ENCODE measurements around the gene TCIRG1. TPM values are rescaled to one million over a fixed set of nuclear protein-coding genes. Genes with fewer than 3 reads are reported as not detected.
A peak's percentile ranks its signal among the peaks of the same experiment; 100 is the strongest.

Gene TCIRG1
- polyA plus RNA-seq, 2 of the 4 experiments (the other 2 are of a cell fraction), result 36.3 to 120 TPM

GRCh38 chr11:68012843-68013610 lies 25.8 kb upstream of the TCIRG1 start:
- POLR2A ChIA-PET, result interaction anchor here (0.5 to 3.8 kb wide), 9 partner anchors 9 to 31 kb away, joined by 3 to 37 read pairs (median 6); partner anchors contain the start of genes NDUFS8 and UNC93B1
- Histone ChIP-seq H3K27ac (peak overlapping the region; percentile 99 to 100), H3K4me1 (peaks cover 83% of the 10 kb centered on the region), H3K9me3 (no peaks in the 10 kb centered on the region), H3K4me3 (peak overlapping the region; percentile 66; the same call in 2 of the 3 replicates), H3K4me2 (peak overlapping the region; percentile 96)
- WGBS (ENCODE audit: missing lambda C conversion rate), result 4% methylated on average over 7 of the region's 16 CpGs
- ATAC-seq, result peak; percentile 26 to 46
- peak; percentile 82 to 98 for DNase-seq (ENCODE audit: low read depth in 1 of 2, low spot score in 1 of 2)
- CTCF ChIA-PET, result interaction anchor here (0.8 to 3.9 kb wide), 4 partner anchors 9 to 19 kb away, joined by 3 to 23 read pairs (median 6); partner anchors contain the start of gene UNC93B1
- FAIRE-seq, result peak; percentile 98
- TF ChIP-seq TFCP2L1 (CRISPR knock-in tag; IDR thresholded peaks at IDR 0.05), result no peak; the same call in 1 of the 2 replicates
- TF ChIP-seq HES2 (IDR thresholded peaks at IDR 0.05), result no peak
- TF ChIP-seq ESRRA (IDR thresholded peaks at IDR 0.05; ENCODE audit: borderline replicate concordance, low read length), result peak; percentile 40
- peak; percentile 31; the same call in 1 of the 2 replicates for TF ChIP-seq TP53 (CRISPR knock-in tag; IDR thresholded peaks at IDR 0.05)
- TF ChIP-seq RFX5 (IDR thresholded peaks at IDR 0.05), result peak; percentile 53; the same call in 1 of the 2 replicates
- TF ChIP-seq ZSCAN20 (CRISPR knock-in tag; IDR thresholded peaks at IDR 0.05), result no peak; the same call in 1 of the 2 replicates
- TF ChIP-seq NFE2L2 (conservative IDR thresholded peaks at IDR 0.05; ENCODE audit: low read length), result 0 out of 2 replicates have a peak, but pooled peaks have one; percentile 4
- peak; percentile 66 to 90; a peak in 4 of 5 replicates for TF ChIP-seq EP300 (IDR thresholded peaks at IDR 0.05)
- peak; percentile 50 for TF ChIP-seq CHD2 (IDR thresholded peaks at IDR 0.05; ENCODE audit: low read length, partially characterized antibody)
- no peak; the same call in 1 of the 2 replicates for TF ChIP-seq ATOH8 (CRISPR knock-in tag; IDR thresholded peaks at IDR 0.05; ENCODE audit: low read depth)
- TF ChIP-seq HMGXB4 (CRISPR knock-in tag; IDR thresholded peaks at IDR 0.05; ENCODE audit: borderline replicate concordance), result peak; percentile 4; the same call in 1 of the 2 replicates
- TF ChIP-seq BCL3 (IDR thresholded peaks at IDR 0.05), result peak; percentile 75; the same call in 1 of the 3 replicates
- TF ChIP-seq MAFK (IDR thresholded peaks at IDR 0.05; ENCODE audit: partially characterized antibody), result peak; percentile 1
- TF ChIP-seq ZFP36 (IDR thresholded peaks at IDR 0.05; ENCODE audit: borderline replicate concordance, partially characterized antibody), result peak; percentile 81
- TF ChIP-seq FOSL2 (IDR thresholded peaks at IDR 0.05), result no peak
- peak; percentile 50 for TF ChIP-seq FOSL2 (CRISPR knock-in tag; IDR thresholded peaks at IDR 0.05)
- 0 out of 2 replicates have a peak, but pooled peaks have one; percentile 19 for TF ChIP-seq HOXA7 (CRISPR knock-in tag; IDR thresholded peaks at IDR 0.05)
- TF ChIP-seq EHF (CRISPR knock-in tag; IDR thresholded peaks at IDR 0.05), result peak; percentile 14; the same call in 1 of the 2 replicates
- TF ChIP-seq MYC (IDR thresholded peaks at IDR 0.05; ENCODE audit: borderline replicate concordance, low read length), result peak; percentile 78
- TF ChIP-seq FOXS1 (CRISPR knock-in tag; IDR thresholded peaks at IDR 0.05), result peak; percentile 66; the same call in 1 of the 2 replicates
- no peak; a peak in 2 of 4 replicates for TF ChIP-seq CEBPB (IDR thresholded peaks at IDR 0.05)
- TF ChIP-seq FOSB (CRISPR knock-in tag; IDR thresholded peaks at IDR 0.05), result peak; percentile 78
- peak; percentile 15 for TF ChIP-seq HEYL (CRISPR knock-in tag; IDR thresholded peaks at IDR 0.05)
- TF ChIP-seq HOXB5 (CRISPR knock-in tag; IDR thresholded peaks at IDR 0.05), result peak; percentile 81
- TF ChIP-seq HOXB13 (CRISPR knock-in tag; IDR thresholded peaks at IDR 0.05; ENCODE audit: low read depth), result peak; percentile 89
- peak; percentile 63; the same call in 1 of the 2 replicates for TF ChIP-seq E2F6 (IDR thresholded peaks at IDR 0.05; ENCODE audit: borderline replicate concordance, low read depth)
- TF ChIP-seq MAX (IDR thresholded peaks at IDR 0.05), result peak; percentile 93
- no peak for TF ChIP-seq PHF8 (IDR thresholded peaks at IDR 0.05; ENCODE audit: borderline replicate concordance, low read depth)
- TF ChIP-seq SMC3 (IDR thresholded peaks at IDR 0.05), result no peak
- TF ChIP-seq POLR2A (IDR thresholded peaks at IDR 0.05; ENCODE audit: low read length), result no peak; the same call in 1 of the 2 replicates
- TF ChIP-seq POLR2AphosphoS2 (conservative IDR thresholded peaks at IDR 0.05; ENCODE audit: low read length), result no peak
- no peak for TF ChIP-seq ELK1 (IDR thresholded peaks at IDR 0.05; ENCODE audit: low read depth, low read length)
- peak; percentile 61 to 68; a peak in 2 of 5 replicates for TF ChIP-seq JUN (IDR thresholded peaks at IDR 0.05)
- no peak for TF ChIP-seq ZNF302 (CRISPR knock-in tag; IDR thresholded peaks at IDR 0.05)
- peak; percentile 91 for TF ChIP-seq GATA3 (IDR thresholded peaks at IDR 0.05; ENCODE audit: borderline replicate concordance)

Data from A549 (cell line).